A549 (cell line): Measurements from ENCODE around the gene GABRR1.

Source experiments
- CHD2 ChIP-seq: fragments of 150-350 bp; IDR thresholded peaks from 2 replicates; pipeline ENCODE4 v1.6.1; 2014; ENCODE audit warnings: low read length; ENCODE audit not compliant: partially characterized antibody
- CTCF ChIP-seq: fragments of >200 bp; sonication (Bioruptor Twin); formaldehyde crosslinking; IDR thresholded peaks from 3 replicates; pipeline ENCODE4 v1.5.1; 2016
- GATA3 ChIP-seq: IDR thresholded peaks from 2 replicates; pipeline ENCODE4 v1.6.1; 2012; ENCODE audit warnings: borderline replicate concordance
- MAFK ChIP-seq: fragments of 450-650 bp; IDR thresholded peaks from 2 replicates; pipeline ENCODE4 v1.6.1; 2014; ENCODE audit not compliant: partially characterized antibody
- MAX ChIP-seq: IDR thresholded peaks from 2 replicates; pipeline ENCODE4 v1.6.1; 2012
- MYC ChIP-seq: IDR thresholded peaks from 2 replicates; pipeline ENCODE4 v1.6.1; 2012; ENCODE audit warnings: mild to moderate bottlenecking, inconsistent platforms, low read length, improper control_type of control experiment, borderline replicate concordance
- POLR2A ChIP-seq: IDR thresholded peaks from 2 replicates; pipeline ENCODE4 v1.6.1; 2012; ENCODE audit warnings: mild to moderate bottlenecking, low read length
- RAD21 ChIP-seq, 2 experiments: fragments of >200 bp in 1 of 2; sonication (Bioruptor Twin) in 1 of 2; formaldehyde crosslinking in 1 of 2; IDR thresholded peaks in 1 of 2; conservative IDR thresholded peaks in 1 of 2; 2 replicates in 1 of 2; 3 replicates in 1 of 2; pipeline ENCODE4 v1.6.1; 2012 to 2018; ENCODE audit warnings: inconsistent platforms in 1 of 2
- REST ChIP-seq: fragments of 200-600 bp; sonication (generic); IDR thresholded peaks from 2 replicates; pipeline ENCODE4 v1.6.1; 2016; ENCODE audit warnings: antibody characterized with exemption, mild to moderate bottlenecking, moderate library complexity
- RFX5 ChIP-seq: fragments of 450-650 bp; IDR thresholded peaks from 2 replicates; pipeline ENCODE4 v1.7.1; 2014; ENCODE audit warnings: antibody characterized with exemption, mild to moderate bottlenecking, moderate library complexity
- SMC3 ChIP-seq: fragments of >200 bp; sonication (Bioruptor Twin); formaldehyde crosslinking; IDR thresholded peaks from 3 replicates; pipeline ENCODE4 v1.6.1; 2018; ENCODE audit warnings: inconsistent platforms
- USF2 ChIP-seq: fragments of 450-650 bp; IDR thresholded peaks from 2 replicates; pipeline ENCODE4 v1.6.1; 2014; ENCODE audit warnings: antibody characterized with exemption

- TF ChIP-seq CTCF: no peak
- TF ChIP-seq MAX: no peak
- no peak for TF ChIP-seq CHD2
- no peak for TF ChIP-seq RAD21 (conservative IDR thresholded peaks at IDR 0.05 in 1 of 2, IDR thresholded peaks at IDR 0.05 in 1 of 2)
- TF ChIP-seq MYC: no peak
- TF ChIP-seq RFX5: no peak
- no peak for TF ChIP-seq POLR2A
- TF ChIP-seq MAFK: no peak
- TF ChIP-seq USF2: no peak
- TF ChIP-seq GATA3: no peak
- TF ChIP-seq REST: no peak
- no peak for TF ChIP-seq SMC3
Measured at GRCh38 chr6:89172131-89172530, 45.0 kb downstream of the GABRR1 start.
